Stimulated activated CD8-positive, alpha-beta memory T cell treated with anti-CD3 and anti-CD28 coated beads, Interleukin-4, amount 100 ng/mL, for 24 hours (primary cell): ENCODE measurements around the gene ANKRD1.
"Not testable (repeated sequence)": the region's sequence is repeated elsewhere in the genome, so short reads cannot be mapped to it uniquely, and the experiment has no call there.

Source experiments
- DNase-seq: peaks from one replicate; pipeline ENCODE4 v3.0.0-alpha.2; 2020; ENCODE audit warnings: low read depth

The ANKRD1 gene

GRCh38 chr10:90912174-90912573 is 8.7 kb downstream of the ANKRD1 start:
- DNase-seq, result no peak

DNA sequence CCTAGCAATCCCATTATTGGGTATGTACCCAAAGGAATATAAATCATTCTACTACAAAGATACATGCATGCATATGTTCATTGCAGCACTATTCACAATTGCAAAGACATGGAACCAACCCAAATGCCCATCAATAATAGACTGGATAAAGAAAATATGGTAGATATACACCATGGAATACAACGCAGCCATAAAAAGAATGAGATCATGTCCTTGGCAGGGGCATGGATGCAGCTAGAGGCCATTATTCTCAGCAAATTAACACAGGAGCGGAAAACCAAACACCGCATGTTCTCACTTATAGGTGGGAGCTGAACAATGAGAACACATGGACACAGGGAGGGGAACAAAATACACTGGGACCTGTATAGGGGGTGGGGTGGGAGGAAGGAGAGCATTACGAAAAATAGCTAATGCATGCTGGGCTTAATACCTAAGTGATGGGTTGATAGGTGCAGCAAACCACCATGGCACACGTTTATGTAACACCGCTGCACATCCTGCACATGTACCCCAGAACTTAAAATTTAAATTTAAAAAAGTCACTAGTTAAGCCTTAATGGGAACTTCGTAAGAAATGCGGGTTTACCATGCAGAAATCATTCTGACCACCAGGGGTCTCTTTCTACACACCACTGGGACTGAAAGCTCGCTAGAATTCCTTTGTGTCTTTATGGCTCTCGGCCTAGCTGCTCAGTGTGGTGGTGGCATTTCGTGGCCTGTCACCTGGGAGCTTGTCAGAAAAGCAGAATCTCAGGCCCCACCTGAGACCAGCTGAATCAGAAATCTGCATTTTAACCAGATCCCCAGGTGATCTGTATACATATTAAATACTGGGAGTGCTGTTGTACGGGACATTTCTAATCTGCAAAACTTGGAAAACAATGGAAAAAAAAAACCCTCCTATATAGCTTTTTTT is 9.5 kb downstream of the ANKRD1 start:
- DNase-seq, result peak; percentile 0

DNA sequence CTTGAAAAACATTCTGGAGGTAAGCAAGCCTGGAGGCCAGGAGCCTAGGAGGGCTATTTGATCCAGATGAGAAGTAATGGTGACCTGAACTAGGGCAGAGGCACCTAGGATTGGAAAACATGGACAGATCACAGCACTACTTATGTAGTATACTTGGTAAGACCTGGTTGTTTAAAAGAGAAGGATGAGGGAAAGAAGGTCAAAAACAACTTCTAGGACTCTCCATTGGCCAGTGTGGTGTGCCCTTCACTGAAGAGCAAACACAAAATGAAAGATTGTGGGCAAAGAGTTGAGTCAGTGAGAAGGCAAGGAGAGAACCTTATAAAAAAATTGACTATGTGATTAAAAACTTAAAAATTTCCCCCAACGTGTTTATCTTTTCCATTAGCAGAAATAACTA is 14.3 kb downstream of the ANKRD1 start:
- DNase-seq, result no peak

- DNase-seq, result no peak
These were observed 15.0 kb downstream of the ANKRD1 start for GRCh38 chr10:90905925-90906324.

DNA sequence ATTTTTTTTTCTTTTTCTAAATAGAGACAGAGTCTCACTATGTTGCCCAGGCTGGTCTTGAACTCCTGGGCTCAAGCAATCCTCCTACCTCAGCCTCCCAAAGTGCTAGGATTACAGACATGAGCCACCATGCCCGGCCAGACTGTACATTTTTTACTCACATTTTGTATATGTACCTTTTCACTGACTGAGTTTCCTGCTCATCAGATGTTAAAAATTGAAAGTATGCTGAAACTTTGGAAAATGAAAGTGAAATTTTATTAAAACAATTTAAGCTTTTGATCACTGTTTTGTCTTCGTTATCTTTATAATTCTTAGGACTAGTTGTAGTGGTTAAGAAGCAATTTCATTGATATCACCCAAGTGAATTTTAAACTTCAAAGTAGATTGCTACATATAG is 24.0 kb downstream of the ANKRD1 start:
- not testable (repeated sequence) for DNase-seq

DNA sequence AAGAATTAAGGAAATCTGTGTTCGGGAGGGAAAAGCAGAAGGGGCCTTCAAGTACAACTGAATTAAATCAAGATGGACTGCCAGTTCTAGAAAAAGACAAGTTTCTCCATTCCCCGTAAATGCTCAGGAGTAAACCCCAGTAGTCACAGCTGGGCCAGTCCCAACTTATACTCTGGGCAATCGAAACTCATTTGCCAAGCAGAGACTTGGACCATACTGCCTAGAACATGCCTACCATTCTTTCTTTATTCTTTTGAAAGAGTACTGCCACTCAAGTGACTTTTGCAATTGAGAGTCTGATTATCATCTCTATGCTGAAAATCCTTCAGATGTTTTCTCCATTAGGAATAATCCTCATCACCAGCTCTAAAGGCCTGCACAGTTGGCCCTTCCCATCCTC is 27.7 kb downstream of the ANKRD1 start:
- no peak for DNase-seq

DNA sequence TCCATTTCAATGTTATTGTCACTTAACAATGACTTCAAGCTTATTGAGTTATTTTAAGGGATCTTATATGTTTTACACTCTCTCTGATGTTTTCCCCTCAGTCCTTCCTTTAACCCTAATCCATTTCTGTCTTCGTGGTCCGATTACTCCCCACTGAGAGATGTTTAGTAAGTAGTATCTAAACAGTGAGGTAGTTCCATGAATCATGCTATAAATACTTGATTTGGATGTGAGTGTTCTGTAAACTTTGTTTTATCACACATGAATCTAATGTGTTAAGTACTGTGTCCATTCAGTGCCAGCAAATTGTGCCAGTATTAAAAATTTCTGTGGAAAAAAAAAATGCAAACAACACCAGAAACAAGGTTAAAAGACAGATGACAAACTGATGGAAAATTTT is 30.5 kb downstream of the ANKRD1 start:
- DNase-seq, result no peak

GRCh38 chr10:90889636-90890035 is 31.3 kb downstream of the ANKRD1 start:
- DNase-seq, result no peak

GRCh38 chr10:90888387-90888786 is 32.5 kb downstream of the ANKRD1 start:
- no peak for DNase-seq

DNA sequence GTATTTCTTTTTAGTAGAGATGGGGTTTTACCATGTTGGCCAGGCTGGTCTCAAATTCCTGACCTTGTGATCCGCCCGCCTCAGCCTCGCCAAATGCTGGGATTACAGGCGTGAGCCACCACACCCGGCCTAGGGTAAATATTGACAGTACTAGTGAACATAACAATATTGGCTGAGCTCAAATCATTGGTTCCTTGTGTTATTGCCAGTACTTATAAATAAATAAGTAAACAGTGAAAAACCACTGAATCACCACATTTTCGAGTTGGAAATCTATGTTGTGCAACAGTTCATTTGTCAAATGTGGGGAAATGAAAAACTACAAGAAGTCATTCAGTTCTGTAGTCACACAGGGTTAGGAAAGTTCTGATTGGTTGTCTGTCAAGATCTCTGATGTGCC is 33.3 kb downstream of the ANKRD1 start:
- DNase-seq, result no peak

GRCh38 chr10:90885176-90885575 is 35.7 kb downstream of the ANKRD1 start:
- no peak for DNase-seq

- DNase-seq, result no peak
These were observed 36.5 kb downstream of the ANKRD1 start for GRCh38 chr10:90884431-90884830.

DNA sequence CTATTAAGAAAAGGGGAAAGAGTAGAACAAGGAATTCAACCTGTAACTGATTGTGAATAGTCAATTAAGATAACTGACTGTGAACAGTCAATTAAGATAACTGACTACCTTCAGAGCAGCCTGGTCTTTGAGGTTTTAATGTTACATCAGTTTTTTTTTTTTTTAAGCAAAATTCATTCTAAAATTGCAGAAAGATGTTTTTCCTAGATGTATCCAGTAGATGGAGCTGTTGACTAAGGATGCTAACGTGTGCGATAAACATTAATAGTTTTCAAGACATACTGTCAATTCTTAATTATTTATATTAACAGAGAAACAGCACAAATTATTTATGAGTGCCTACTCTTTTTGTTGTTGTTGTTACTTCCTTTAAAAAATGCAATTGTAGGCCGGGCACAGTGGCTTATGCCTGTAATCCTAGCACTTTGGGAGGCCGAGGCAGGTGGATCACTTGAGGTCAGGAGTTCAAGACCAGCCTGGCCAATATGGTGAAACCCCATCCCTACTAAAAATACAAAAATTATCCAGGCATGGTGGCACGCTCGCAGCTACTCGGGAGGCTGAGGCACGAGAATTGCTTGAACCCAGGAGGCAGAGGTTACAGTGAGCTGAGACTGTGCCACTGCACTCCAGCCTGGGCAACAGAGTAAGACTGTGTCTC is 40.7 kb downstream of the ANKRD1 start:
- not testable (repeated sequence) for DNase-seq

GRCh38 chr10:90879062-90879461 is 41.8 kb downstream of the ANKRD1 start:
- DNase-seq, result no peak

DNA sequence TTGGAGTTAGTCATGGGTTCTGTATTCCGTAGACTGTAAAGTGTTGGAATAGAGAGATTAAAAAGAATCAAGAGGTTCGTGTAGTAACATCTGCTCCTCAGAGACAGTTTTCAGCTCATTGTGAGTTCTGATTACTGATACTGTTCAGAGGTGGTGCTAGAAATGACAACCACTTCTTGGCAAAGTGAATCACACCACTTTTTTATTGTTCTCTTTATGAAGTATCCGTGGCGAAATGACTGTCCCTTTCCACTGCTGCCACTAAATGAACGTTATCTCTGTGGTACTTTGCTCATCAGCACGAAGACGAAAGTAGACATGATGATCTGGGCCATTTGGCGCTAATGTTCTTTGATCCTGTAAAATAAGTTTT is 48.3 kb downstream of the ANKRD1 start:
- DNase-seq, result no peak

DNA sequence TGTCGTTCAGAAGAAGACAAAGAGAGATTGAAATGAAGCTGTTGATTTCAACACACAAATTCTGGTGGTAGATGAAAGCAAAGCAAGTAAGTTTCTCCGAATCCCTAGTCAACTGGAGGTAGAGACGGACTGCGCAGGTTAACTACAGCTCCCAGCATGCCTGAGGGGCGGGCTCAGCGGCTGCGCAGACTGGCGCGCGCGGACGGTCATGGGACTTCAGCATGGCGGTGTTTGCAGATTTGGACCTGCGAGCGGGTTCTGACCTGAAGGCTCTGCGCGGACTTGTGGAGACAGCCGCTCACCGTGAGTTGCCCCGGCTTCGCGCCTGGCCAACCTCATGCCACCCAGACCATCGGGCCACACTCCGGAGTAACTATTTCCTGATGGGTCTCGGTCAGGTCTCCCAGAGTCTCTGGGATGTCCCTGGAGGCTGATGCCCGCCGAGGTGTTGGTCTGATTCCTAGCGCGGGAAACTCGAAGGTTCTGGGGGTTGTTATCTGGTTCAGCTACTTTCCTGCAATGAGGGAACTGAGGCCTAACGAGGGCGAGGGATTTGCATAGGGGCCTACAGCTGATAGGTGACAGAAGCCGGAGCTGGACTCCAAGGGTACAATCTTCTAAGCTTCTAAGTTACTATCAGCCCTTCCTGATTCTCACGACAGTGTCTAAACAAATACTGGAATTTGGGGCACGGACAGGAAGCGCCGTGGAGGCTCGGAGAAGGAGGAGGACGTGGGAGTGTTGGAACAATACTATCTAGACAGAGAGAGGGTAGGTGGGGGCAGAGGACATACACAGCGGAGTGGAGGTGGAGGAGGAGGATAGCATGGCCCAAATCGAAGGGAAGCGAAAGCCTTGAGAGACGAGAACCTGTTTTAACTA is 48.9 kb downstream of the ANKRD1 start, which contains the start of gene RPP30:
Gene RPP30, plus strand, starts transcription at position 209 of the 882 bp plus-strand sequence. Its CDS starts 13 bp downstream, at position 222.
- peak; percentile 76 for DNase-seq

DNA sequence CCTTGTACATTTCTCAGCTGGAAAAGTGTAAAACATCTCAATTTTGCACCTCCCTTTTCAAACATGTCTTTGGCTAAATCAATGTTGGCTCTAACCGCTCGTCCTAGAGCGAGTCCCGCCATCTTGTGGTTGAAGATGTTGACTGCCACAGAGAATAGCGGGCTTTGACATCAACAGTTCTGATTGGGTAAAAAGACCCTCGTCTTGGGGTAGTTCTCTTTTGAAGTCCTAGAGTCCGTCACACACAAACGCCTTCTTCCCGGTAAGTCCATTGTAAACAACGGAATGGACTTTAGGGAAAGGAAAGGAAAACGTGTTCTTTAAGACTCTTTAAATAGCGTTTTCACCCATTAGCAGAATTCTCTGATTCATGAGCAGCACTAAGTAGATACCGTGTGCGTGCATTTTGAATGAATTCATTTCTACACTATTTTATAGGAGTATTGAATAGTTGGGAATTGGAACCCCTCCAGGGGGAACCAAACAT is 49.6 kb downstream of the ANKRD1 start:
- no peak for DNase-seq

DNA sequence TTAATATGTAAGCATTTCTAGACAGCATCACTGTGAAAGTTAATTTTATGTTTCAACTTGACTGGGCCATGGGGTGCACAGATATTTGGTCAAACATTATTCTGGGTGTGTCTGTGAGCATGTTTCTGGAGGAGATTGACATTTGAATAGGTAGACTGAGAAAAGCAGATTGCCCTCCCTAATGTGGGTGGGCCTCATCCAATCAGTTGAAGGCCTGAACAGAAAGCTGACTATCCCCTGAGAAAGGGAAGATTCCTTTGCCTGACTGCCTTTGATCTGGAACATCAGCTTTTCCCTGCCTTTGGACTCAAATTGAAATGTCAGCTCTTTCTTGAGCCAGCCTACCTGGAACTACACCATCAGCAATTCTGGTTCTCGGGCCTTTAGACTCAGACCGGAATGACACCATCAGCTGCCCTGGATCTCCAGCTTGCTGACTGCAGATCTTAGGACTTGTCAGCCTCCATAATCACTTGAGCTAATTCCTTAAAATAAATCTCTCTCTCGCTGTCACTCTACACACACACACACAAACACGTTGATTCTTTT is 54.8 kb downstream of the ANKRD1 start:
- DNase-seq, result no peak

DNA sequence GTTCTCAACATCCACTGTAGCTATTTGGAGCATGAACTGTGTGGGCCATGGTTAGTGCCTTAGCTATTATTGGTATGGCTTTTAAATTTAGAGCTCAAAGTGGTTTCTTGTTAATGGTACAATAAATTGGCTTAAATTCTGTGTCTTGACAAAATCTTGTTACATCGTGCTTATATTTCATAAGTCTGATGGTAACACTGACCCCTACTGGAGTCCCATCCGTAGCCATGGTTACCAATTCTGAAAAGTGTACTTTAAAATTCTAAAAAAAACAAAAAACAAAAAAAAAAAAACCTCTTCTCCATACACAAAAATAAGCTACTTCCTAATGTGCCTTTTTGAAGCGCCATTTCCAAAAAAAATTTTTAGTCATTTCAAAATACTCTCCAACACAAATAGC is 55.5 kb downstream of the ANKRD1 start:
- DNase-seq, result no peak

GRCh38 chr10:90862908-90863514 is 57.9 kb downstream of the ANKRD1 start:
- no peak for DNase-seq
